Stomach (tissue), 4 donors: ENCODE results near the gene NDUFB2.

Experiments used
- POLR2AphosphoS5 ChIP-seq, 3 donors: sonication (generic); formaldehyde crosslinking; IDR thresholded peaks; one replicate each; pipeline ENCODE4 v1.6.1; 2016; ENCODE audit warnings: antibody characterized with exemption in 3 of 3
- TF ChIP-seq, protein P1 (sequence below), 7 experiments: fragments of 450-650 bp in 4 of 7; fragments of 200-600 bp in 3 of 7; sonication (generic) in 3 of 7; IDR thresholded peaks; one replicate each; pipeline ENCODE4 v1.5.1; 2016 to 2019; ENCODE audit warnings: antibody characterized with exemption in 7 of 7, control low read depth in 2 of 7, mild to moderate bottlenecking in 1 of 7

- TF ChIP-seq, protein P1, sequence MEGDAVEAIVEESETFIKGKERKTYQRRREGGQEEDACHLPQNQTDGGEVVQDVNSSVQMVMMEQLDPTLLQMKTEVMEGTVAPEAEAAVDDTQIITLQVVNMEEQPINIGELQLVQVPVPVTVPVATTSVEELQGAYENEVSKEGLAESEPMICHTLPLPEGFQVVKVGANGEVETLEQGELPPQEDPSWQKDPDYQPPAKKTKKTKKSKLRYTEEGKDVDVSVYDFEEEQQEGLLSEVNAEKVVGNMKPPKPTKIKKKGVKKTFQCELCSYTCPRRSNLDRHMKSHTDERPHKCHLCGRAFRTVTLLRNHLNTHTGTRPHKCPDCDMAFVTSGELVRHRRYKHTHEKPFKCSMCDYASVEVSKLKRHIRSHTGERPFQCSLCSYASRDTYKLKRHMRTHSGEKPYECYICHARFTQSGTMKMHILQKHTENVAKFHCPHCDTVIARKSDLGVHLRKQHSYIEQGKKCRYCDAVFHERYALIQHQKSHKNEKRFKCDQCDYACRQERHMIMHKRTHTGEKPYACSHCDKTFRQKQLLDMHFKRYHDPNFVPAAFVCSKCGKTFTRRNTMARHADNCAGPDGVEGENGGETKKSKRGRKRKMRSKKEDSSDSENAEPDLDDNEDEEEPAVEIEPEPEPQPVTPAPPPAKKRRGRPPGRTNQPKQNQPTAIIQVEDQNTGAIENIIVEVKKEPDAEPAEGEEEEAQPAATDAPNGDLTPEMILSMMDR (IDR thresholded peaks at IDR 0.05): no peak
- TF ChIP-seq POLR2AphosphoS5 (IDR thresholded peaks at IDR 0.05): no peak
Observed at GRCh38 chr7:140655511-140656408, 40.7 kb upstream of the NDUFB2 start.
